GM12878 (cell line): ENCODE measurements around the gene ANKRD17.

Experiments used
- JUND ChIP-seq: IDR thresholded peaks from 2 replicates; pipeline ENCODE4 v1.6.1; 2012; ENCODE audit warnings: low read depth, mild to moderate bottlenecking, low read length, improper control_type of control experiment, moderate library complexity
- KAT2A ChIP-seq: conservative IDR thresholded peaks from 2 replicates; pipeline ENCODE4 v1.6.1; 2011; ENCODE audit warnings: low read depth, low read length; ENCODE audit not compliant: control insufficient read depth
- POLR2A ChIP-seq: IDR thresholded peaks from 2 replicates; pipeline ENCODE4 v1.6.1; 2011; ENCODE audit warnings: low read depth, mild to moderate bottlenecking, low read length
- POU2F2 ChIP-seq: IDR thresholded peaks from 3 replicates; pipeline ENCODE4 v1.6.1; 2011; ENCODE audit warnings: low read depth, mild to moderate bottlenecking, low read length, borderline replicate concordance
- RCOR1 ChIP-seq: conservative IDR thresholded peaks from 2 replicates; pipeline ENCODE4 v1.6.1; 2012; ENCODE audit warnings: low read depth, low read length, improper control_type of control experiment
- RELB ChIP-seq: fragments of 450-650 bp; IDR thresholded peaks from 2 replicates; pipeline ENCODE4 v1.6.1; 2017; ENCODE audit warnings: low read depth, mild to moderate bottlenecking, moderate library complexity
- TF ChIP-seq, protein P1 (sequence below), 3 experiments: IDR thresholded peaks in 2 of 3; conservative IDR thresholded peaks in 1 of 3; 2 replicates each; pipeline ENCODE4 v1.5.1; 2011; ENCODE audit warnings: low read depth in 3 of 3, low read length in 3 of 3, mild to moderate bottlenecking in 3 of 3, control low read depth in 2 of 3, moderate library complexity in 2 of 3, inconsistent platforms in 1 of 3, mixed read lengths in 1 of 3; ENCODE audit not compliant: control insufficient read depth in 2 of 3, insufficient read depth in 1 of 3; ENCODE audit errors: extremely low read depth in 1 of 3
- TF ChIP-seq, protein P2 (sequence below): IDR thresholded peaks from 2 replicates; pipeline ENCODE4 v1.6.1; 2011; ENCODE audit warnings: low read depth, low read length, improper control_type of control experiment, borderline replicate concordance
- TF ChIP-seq, protein P3 (sequence below): fragments of 450-650 bp; formaldehyde crosslinking; IDR thresholded peaks from 2 replicates; pipeline ENCODE4 v1.4.0; 2022; ENCODE audit warnings: mild to moderate bottlenecking, moderate library complexity

DNA sequence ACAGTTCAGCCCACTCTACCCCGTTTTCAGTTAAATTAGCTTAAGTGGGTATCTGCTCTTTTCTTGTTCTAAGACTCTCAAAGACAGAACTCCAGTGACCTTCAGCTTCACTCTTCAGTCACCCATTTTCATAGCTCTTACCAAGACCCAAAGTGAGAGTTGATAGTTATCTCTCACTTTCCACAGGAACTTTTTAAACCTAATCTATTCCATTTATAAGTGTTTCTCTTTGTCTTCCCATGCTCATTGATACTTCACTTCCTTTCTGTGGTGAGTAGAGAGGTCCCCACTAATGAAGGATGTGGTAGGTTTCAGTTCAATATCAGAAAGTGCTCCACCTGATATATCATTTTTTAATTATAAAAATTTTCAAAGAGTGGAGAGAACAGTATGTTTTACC lies 222.5 kb downstream of the ANKRD17 start:
- TF ChIP-seq POLR2A (no peak), RCOR1 (no peak), RELB (no peak), POU2F2 (no peak), KAT2A (no peak), JUND (no peak)
- TF ChIP-seq, protein P1, sequence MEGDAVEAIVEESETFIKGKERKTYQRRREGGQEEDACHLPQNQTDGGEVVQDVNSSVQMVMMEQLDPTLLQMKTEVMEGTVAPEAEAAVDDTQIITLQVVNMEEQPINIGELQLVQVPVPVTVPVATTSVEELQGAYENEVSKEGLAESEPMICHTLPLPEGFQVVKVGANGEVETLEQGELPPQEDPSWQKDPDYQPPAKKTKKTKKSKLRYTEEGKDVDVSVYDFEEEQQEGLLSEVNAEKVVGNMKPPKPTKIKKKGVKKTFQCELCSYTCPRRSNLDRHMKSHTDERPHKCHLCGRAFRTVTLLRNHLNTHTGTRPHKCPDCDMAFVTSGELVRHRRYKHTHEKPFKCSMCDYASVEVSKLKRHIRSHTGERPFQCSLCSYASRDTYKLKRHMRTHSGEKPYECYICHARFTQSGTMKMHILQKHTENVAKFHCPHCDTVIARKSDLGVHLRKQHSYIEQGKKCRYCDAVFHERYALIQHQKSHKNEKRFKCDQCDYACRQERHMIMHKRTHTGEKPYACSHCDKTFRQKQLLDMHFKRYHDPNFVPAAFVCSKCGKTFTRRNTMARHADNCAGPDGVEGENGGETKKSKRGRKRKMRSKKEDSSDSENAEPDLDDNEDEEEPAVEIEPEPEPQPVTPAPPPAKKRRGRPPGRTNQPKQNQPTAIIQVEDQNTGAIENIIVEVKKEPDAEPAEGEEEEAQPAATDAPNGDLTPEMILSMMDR (IDR thresholded peaks at IDR 0.05 in 2 of 3, conservative IDR thresholded peaks at IDR 0.05 in 1 of 3; ENCODE audit: control insufficient read depth in 2 of 3, extremely low read depth in 1 of 3, insufficient read depth in 1 of 3, low read depth in 3 of 3, low read length in 3 of 3), result no peak
- TF ChIP-seq, protein P2, sequence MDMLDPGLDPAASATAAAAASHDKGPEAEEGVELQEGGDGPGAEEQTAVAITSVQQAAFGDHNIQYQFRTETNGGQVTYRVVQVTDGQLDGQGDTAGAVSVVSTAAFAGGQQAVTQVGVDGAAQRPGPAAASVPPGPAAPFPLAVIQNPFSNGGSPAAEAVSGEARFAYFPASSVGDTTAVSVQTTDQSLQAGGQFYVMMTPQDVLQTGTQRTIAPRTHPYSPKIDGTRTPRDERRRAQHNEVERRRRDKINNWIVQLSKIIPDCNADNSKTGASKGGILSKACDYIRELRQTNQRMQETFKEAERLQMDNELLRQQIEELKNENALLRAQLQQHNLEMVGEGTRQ, result no peak
- TF ChIP-seq, protein P3, sequence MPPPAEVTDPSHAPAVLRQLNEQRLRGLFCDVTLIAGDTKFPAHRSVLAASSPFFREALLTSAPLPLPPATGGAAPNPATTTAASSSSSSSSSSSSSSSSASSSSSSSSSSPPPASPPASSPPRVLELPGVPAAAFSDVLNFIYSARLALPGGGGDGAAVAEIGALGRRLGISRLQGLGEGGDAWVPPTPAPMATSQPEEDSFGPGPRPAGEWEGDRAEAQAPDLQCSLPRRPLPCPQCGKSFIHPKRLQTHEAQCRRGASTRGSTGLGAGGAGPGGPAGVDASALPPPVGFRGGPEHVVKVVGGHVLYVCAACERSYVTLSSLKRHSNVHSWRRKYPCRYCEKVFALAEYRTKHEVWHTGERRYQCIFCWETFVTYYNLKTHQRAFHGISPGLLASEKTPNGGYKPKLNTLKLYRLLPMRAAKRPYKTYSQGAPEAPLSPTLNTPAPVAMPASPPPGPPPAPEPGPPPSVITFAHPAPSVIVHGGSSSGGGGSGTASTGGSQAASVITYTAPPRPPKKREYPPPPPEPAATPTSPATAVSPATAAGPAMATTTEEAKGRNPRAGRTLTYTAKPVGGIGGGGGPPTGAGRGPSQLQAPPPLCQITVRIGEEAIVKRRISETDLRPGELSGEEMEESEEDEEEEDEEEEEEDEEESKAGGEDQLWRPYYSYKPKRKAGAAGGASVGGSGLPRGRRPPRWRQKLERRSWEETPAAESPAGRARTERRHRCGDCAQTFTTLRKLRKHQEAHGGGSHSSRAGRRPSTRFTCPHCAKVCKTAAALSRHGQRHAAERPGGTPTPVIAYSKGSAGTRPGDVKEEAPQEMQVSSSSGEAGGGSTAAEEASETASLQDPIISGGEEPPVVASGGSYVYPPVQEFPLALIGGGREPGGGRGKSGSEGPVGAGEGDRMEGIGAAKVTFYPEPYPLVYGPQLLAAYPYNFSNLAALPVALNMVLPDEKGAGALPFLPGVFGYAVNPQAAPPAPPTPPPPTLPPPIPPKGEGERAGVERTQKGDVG (CRISPR knock-in tag), result no peak
